ENCODE results near the gene CILP2.

- TF ChIP-seq EZH2phosphoT487 (IDR thresholded peaks at IDR 0.05; ENCODE audit: insufficient read depth, low read depth) (no peak), EZH2 (IDR thresholded peaks at IDR 0.05; ENCODE audit: insufficient read depth, poor library complexity, severe bottlenecking) (no peak)
These were observed 14.7 kb downstream of the CILP2 start for GRCh38 chr19:19552798-19553197.

Data from GM23248 (cell line).